ENCODE measurements around the gene YES1.

- TF ChIP-seq CTCF (IDR thresholded peaks at IDR 0.05; ENCODE audit: extremely low read depth in 1 of 2, insufficient read depth in 1 of 2, low read depth in 1 of 2, low read length in 2 of 2) (no peak), JUN (IDR thresholded peaks at IDR 0.05; ENCODE audit: borderline replicate concordance, insufficient read depth, insufficient read length, low read depth) (peak; percentile 85), POLR2AphosphoS5 (IDR thresholded peaks at IDR 0.05; ENCODE audit: insufficient read depth, low read depth, low read length) (peak; percentile 96), POLR2A (IDR thresholded peaks at IDR 0.05; ENCODE audit: low read depth, low read length) (peak; percentile 44), GATA2 (IDR thresholded peaks at IDR 0.05; ENCODE audit: insufficient read depth, insufficient read length, low read depth, low read length) (peak; percentile 93), MAX (IDR thresholded peaks at IDR 0.05; ENCODE audit: insufficient read depth, insufficient read length) (no peak)
These were observed 33.2 kb upstream of the YES1 start for GRCh38 chr18:845152-845819.

All from endothelial cell of umbilical vein (primary cell).